NCI-H748 (cell line): ENCODE measurements around the gene NOTCH3.

Experiments
- DNase-seq: peaks from one replicate; lab custom pipeline; 2025; ENCODE audit not compliant: unreplicated experiment; lab: John Stamatoyannopoulos, UW

NOTCH3 gene

DNA sequence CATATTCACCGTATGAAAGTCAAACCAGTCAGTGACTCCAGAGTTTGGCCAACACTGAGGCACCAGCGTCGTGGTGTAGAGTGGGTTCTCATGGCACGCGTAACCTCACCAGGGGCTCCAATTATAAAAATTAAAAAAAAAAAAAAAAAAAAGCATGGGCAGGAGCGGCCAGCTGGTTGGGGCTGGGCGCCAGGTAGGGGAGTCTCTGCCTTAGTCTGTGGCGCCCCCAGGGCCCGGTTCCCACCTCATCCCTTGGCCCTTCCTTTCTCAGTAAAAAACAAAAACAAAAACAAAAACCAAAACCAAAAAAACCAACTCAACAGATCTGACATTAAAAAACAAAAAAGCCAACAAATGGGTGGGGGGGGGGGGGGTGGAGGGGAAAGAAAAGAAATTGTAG is 36.1 kb upstream of the NOTCH3 start:
- DNase-seq: no peak

DNA sequence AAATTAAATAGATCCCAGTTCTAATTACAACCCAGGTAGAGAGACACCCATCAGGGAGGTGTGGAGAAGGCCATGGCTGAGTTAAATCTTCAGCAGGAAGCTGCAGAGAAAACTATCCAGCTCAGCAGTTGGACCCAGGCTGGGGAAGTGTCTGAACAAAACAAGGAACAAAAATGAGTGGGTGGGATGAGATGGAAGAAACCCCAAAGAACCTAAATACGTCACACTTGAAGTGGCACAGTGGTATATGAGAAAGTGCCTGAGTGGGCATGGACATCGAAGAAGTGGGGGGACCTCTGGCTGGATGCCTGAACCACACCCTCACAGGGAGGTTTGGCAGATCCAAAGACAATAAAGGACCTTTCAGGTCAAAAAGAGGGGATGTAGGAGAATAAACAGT is 35.0 kb upstream of the NOTCH3 start:
- no peak for DNase-seq

DNA sequence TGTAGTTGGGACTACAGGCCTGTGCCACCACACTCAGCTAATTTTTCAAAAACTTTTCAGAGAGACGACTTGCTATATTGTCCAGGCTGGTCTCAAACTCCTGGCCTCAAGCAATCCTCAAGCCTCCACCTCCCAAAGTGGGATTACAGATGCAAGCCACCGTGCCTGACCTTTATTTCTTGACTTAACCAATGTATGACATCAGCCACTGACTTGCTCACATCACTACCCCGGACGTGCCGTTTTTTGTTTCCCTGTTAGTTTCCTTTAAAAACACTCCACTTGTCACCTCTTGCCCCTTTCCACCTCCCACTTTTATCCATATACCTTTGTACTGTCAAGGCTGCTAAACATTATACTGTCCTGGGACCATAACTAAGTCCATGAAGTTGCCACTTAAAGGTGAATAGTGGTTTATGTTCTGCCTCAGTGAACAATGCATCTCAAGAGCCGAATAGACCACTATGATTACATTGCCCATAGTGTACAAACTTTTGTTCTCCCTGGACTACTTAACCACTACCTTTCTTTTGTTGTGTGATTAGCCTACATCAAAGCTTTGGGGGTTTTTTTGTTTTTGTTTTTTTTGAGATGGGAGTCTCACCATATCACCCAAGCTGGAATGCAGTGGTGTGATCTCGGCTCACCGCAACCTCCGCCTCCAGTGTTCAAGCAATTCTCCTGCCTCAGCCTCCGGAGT is 33.8 kb upstream of the NOTCH3 start:
- DNase-seq: no peak

GRCh38 chr19:15231271-15231670 is 30.5 kb upstream of the NOTCH3 start:
- no peak for DNase-seq

DNA sequence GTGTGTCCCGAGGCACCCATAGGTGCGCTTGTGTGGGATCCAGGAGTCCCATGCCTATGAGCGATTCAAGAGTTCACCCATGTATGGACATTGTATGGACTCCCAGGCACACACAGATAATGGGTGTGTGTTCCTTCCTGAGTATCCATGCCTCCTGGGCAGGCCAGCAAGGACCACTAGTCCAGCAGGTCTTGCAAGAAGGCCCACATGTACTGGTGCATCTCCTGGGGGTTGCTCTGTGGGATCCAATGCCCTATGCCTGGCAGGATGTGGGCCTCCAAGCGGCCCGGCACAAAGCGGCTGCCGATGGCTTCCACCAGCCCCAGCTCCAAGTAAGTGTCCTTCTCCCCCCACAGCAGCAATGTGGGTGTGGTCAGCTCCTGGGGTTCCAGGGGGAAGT is 26.5 kb upstream of the NOTCH3 start:
- no peak for DNase-seq

DNA sequence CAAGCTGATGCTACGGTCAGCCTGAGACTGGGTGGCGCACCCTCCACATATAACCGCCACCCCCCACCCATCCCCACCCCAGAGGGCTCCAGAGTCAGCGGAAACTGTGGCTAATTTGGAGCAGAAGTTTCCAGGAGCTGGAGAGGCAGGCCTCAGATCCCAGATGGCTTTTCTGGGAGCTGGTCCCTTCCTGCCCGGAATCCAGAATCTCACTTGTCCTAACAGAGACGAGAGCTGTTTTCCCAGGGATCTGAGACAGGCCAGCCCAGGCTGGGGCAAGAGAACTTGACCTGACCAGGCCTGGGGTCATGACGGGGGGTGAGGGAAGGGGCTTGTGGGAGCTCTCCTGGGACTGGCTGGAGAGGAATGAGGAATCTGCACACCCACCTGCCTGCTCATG is 25.0 kb upstream of the NOTCH3 start:
- DNase-seq: no peak

DNA sequence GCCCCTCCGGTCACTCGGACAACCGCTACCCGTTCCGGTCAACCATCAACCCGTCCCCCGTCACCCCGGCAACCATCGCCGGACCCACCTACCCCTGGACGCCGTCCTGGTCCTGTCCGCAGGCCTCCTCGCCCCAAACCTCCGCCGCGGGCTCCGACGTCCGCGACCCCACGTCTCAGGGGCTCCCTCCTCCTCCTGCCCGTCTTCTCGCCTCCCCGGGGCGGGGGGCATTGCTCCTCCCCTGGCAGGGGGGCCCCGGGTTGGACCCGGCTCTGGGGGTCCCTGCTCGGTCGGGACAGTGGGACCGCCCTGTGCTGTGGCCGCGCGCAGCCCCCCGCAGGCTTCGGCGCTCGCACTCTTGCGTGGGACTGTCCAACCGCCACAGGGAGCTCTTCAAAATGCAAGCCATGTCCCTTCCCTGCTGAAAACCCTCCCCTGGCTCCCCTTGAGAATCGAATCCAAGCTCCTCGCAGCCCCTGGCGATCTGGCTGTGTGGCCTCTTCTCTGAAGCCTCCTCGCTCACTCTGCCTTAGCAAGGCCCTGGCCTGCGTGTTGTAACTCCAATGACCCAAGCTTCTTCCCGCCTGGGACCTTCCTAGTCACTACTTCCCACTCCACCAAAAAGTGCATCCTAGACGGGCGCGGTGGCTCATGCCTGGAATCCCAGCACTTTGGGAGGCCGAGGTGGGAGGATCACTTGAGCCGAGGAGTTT is 23.0 kb upstream of the NOTCH3 start:
- DNase-seq: no peak

GRCh38 chr19:15222738-15223648 is 22.2 kb upstream of the NOTCH3 start:
- peak; percentile 96 for DNase-seq

- no peak for DNase-seq
These were observed 20.0 kb upstream of the NOTCH3 start for GRCh38 chr19:15220833-15221232.

- DNase-seq: no peak
These were observed 17.7 kb upstream of the NOTCH3 start for GRCh38 chr19:15218501-15218900.

DNA sequence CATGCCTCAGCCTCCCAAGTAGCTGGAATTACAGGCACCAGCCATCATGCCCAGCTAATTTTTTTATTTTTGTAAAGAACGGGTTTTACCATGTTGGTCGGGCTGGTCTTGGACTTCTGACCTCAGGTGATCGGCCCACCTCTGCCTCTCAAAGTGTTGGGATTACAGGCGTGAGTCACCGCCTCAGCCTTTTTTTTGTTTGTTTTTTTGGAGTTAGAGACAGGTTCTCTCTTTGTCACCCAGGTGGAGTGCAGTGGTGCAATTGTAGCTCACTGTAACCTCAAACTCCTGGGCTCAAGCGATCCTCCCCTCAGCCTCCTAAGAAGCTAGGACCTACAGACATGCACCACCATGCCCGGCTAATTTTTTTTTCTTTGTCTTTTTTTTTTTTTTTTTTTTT is 15.6 kb upstream of the NOTCH3 start:
- DNase-seq: no peak

- no peak for DNase-seq
These were observed 13.1 kb upstream of the NOTCH3 start for GRCh38 chr19:15213715-15214381.

DNA sequence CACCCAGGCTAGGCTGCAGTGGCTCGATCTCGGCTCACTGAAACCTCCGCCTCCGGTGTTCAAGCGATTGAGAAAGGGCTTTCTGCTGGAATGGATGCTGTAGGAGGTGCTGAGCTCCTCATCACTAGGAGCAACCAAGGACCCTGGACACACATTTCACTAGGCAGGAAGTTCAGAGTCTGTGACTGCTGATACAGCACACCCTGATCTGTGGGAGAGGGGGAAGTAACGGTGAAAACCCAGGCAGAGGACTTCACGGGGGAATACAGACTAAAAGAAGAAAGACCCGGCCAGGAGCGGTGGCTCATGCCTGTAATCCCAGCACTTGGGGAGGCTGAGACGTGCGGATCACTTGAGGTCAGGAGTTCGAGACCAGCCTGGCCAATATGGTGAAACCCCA is 11.9 kb upstream of the NOTCH3 start:
- no peak for DNase-seq

DNA sequence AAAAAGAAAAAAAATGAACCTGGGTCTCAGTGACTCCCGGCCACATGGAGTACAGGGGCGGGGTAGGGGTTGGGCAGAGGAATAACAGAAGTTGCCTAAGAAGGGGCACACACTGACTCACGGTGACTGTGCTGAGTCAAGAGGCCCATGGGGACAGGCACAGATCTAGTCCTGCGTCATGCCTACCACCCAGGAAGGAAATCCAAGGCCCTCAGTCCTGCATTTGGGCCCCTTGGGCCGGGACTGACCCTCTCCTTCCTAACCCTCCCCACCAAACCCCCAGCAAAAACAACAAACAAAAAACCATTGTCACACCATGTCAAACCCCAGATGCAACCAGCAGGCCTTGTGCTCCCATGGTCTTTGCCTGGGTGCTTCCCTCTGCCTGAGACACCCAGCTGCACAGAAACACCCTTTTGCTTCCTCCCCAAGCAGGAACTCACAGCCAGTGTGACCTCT is 9.6 kb upstream of the NOTCH3 start:
- no peak for DNase-seq

DNA sequence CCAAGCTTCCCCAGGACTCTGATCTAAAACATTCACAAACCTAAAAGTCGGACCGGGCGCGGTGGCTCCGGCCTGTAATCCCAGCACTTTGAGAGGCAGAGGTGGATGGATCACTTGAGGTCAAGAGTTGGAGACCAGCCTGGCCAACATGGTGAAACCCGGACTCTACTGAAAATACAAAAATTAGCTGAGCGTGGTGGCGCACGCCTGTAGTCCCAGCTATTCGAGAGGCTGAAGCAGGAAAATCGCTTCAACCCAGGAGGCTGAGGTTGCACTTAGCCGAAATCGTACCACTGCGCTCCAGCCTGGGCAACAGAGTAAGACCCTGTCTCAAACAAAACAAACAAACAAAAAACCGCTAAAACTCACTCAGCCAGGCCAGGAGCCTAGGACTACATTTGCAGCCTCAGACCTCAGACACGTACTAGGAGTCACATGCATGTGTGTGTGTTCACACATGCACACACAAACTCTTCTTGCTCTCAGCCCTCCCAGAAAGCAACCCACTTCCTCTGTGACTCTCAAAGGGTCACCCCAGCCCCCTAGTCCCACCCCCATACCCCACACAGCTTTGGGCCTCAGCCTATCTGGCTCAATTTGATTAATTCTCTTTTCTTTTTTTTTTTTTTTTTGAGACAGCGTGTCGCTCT is 704 bp upstream of the NOTCH3 start:
- DNase-seq: no peak

DNA sequence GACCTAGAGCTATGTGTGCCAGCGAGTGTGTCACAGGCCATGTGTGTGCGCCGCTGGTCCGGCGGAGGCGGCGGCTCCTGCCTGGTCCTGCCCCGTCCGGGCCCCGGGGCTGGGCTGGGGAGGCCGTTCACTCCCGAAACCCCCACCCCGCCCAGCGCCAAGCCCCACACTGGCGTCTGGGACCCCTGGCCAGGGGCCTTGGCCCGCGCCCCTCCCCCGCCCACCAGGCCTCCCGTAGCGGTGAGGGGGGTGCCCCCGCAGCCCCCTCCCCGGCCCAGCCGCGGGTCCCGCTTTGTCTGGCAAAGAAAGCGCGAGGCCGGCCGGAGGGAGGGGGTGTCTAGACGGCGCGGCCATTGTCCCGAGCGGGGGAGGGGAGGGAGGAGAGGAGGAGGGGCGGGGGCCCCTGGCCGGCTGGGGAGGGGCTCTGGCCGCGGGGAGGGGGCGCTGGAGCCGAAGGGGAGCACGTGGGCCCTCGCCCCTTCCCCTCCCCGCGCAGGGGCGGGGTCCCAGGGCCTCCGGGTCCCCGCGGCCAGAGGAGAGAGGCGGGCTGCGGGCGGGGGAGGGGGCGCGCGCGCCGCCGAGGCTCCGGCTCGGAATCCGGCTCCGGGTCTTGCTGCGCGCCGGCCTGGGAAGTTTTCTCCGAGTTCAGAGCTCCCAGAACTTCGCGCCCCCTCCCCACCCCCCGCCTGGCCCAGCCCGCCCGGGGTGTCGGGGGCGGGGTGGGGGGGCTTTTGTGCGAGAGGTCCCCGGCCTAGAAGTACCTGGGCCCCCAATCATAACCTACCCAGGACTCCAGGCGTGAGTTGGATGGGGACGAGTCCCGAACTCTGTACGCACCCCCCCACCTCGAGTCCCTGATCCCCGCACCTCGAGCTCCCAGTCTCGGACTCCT is 888 bp downstream of the NOTCH3 start:
- peak; percentile 40 for DNase-seq

DNA sequence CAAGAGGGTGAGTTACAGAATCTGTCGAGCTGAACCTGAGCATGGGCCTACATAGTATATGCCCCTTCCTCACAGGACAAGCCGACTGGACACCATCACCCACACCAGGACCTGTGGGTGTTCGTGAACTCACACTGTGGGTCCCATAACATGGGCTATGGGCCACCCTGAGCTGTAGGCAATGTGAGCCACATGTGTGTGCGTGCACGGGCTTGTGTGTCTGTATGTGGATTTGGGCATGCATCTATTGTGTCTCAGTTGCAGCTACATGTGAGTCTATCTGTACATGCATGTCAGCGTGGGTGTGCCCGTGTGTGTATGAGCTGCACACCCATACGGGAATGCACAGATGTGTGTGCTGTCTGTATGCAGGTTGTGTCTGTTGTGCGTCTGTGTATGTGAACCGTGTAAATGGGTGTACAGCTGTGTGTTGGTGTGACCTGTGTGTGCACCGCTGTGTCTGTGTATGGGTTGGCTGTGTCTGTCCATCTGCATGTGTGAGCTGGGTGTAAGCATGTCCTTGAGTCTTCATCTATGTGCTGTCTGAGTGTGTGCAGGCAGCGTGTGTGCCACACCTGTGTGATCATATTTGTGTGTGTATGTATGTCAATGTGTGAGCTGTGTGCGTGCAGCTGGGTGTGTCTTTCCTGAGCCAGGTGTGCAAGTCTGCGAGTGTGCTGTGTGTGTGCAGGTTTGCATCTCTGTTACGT is 1.7 kb downstream of the NOTCH3 start:
- DNase-seq: no peak

DNA sequence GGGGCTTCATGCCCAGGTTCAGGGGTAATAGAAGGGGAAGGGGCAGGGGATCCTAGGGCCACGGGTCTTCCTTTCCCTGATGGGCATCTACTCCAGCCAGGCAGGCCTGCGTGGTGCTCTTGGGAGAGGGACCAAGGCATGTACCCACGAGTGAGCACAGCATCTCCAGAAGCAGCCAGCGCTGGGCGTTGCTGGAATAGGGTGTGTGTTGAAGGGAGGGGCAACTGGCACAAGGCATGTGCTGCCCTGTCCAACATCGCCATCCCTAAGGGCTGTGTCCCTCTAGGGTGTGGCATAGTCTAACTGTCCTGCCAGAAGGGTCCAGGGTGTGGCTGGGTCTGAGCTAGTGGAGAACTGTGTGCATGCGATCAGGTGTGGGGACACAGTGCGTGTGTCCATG is 2.9 kb downstream of the NOTCH3 start:
- DNase-seq: no peak
